HL-60/S4 (cell line): ENCODE measurements around the gene PCDH19.

ENCODE experiments used
- in situ Hi-C: fragments of 300-500 bp; cut with MboI; formaldehyde crosslinking; loops from 2 replicates; pipeline ENCODE4 v1.14.3; 2022; ENCODE audit warnings: low sequenced_read_pairs

PCDH19 gene

DNA sequence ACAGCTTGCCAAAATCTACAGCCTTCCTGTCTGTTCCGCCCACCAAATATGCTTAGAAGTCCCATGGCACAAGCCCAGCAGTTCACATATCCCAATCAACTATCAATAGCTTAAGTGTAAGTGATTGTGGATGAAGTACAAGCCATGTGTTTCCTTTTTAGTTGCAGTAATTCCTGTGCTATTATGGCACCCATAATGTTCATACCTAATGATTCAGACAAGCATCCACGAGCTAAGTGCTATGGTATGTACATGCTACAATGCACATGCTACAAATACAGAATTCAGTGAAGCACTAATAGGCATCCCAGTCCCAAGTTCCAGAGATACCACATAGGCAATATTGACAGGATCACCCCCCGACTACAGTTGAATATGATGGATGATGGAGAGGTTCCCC is 94.5 kb downstream of the PCDH19 start:
- in situ Hi-C loops = no loop called here

DNA sequence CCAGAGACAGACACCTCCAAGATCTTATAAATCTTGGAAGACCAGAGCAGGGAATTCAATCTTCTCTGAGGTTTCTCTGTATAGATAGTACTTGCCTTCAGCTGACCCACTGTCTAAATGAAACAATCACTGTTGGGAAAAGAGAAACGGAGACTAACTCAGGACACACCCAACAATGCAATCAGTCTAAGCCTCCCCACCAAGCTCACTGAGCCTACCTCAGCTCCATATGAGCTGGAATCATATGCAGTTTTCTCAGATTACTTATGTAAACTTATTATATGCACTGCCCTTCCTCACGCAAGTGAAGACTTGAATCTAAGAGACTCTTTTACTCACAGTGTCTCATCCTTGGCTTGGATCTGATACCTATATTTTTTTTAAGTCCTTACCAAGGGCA is 110.5 kb downstream of the PCDH19 start:
- in situ Hi-C loops = no loop called here

DNA sequence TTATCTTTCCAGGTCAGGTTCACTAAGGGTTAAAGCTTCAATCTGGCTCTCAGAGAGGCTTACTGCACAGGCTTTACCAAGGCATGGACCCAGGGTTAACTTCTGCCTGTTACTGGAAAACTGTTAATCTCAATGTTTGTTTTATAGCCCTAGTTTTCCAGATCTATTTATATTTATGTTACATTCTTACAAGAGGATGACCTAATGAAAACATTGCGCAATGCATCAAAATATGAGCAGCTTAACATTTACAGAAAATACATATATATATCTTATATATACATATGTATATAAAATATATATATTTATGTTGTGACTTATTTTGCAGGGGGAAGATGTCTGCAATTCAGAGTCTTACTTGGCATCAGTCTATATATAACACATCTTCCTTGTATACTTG is 112.3 kb downstream of the PCDH19 start:
- in situ Hi-C loops = no loop called here

DNA sequence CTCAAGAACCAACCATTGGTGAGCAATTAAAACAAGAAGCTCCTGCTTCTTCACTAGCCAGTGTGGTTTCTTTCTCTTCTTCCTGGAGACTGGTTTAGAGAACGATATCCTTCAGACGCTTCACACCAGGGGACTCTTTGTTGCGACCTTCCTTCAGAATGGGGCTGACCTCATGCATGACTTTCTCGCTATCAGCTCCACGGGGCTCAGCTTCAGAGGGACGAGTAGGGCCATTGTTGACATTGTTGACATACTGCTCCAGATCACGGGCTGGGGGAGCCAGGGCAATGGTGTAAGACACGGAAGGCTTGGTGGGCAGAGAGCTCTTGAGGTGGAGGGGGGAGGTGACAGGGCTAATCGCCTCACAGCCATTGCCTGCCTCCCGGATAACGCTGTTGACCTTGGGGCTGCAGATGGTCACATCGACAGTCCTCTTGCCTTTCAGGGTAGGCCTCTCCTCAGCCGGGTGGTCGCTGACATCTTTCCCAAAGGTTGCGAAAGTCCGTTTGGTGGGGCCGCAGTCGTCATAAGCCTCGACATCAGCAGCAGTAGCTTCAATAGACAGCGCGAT is 113.8 kb downstream of the PCDH19 start:
- in situ Hi-C loops = no loop called here

DNA sequence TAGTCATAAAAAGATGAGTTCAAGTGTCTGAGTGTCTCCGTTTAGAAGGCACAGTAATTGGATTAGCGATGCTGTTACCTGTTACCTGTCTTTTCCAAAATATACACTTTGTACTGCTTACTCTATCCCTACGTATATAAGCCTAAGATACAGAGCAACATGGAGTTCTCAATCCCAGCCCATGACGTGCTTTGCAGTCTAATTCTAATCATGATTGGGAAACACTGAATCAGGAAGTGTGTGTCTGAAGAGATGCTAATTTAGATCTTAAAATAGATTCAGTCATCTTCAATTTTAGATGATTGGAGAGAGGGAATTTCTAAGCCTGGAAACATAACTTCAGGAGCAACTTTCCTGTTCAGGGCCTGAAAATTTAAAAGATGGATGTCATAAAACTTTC is 115.1 kb downstream of the PCDH19 start:
- in situ Hi-C loops = no loop called here

DNA sequence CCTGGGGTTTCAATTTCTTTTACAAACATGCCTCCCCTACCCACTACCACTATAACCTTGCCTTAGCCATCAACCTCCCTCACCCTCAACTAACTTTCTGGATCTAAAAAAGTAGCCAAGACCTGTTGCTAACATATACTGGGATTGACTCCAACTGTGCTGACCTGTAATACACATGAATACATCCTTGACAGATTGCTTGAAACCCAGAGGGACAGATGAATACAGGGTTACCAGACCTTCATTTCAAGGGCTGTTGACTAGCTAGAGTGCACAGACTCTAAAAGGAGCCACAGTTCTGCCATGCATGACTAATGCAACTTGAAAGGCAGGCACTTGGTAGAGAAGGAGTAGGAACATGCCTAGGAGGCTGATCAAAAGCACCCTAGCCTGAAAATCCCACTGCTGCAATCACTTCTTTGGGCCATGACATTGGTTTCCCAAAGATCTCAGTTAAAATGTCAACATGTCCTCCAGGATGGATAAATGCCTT is 121.0 kb downstream of the PCDH19 start:
- in situ Hi-C loops = no loop called here

DNA sequence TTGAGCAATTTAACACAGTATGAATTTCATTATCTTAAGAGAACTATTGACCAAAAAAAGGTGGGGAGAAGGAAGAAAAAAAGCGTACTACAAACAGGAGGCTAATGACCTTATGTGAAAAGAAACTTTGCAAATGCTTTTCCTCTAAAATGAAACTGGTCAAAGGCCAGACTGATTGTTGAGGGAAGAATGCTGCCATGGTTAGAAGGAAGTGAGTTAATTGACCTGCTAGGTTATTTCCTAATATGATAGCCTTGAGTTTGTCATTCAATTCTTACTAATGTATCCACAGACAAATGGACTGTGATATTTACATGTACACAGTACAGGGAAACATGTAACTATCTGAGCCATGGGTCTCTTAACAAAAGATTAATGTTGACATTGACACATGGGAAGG is 132.8 kb downstream of the PCDH19 start:
- in situ Hi-C loops = no loop called here

DNA sequence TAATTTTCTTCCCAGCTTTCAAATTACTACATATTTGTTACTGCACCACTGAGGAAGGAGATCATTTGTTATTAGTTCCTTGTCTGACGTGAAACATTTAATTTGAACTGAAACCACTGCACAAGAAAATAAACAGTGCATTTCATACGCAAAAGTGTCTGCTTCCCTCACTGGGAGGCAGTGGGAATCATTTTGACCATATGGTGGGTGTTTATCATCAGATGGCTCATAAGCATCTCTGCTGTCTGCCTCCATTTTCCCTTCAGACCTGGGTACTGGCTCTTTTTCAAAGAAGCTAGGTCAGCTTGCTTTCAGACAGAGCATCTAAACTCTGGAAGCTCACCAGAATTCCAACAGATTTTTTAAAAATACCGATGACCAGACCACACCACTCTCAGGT is 135.2 kb downstream of the PCDH19 start:
- in situ Hi-C loops = no loop called here

DNA sequence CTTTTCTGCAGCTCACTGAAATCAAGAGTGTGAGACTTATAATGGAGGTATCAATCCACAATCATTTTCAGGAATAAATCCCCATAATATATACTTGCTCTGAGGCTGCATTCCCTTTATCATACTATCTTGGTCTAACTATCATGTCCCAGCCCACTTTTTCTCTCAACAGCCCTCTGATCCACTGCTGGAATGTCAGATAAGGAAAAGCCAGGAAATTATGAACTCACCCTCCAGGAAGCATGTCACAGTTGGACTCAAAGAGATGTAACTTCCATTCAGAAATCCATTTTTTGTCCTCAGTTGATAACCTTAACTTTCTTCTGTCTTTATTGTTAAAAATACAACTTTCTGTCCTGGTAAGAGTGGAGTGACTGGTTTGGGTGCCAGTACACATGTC is 144.9 kb downstream of the PCDH19 start:
- in situ Hi-C loops = no loop called here

DNA sequence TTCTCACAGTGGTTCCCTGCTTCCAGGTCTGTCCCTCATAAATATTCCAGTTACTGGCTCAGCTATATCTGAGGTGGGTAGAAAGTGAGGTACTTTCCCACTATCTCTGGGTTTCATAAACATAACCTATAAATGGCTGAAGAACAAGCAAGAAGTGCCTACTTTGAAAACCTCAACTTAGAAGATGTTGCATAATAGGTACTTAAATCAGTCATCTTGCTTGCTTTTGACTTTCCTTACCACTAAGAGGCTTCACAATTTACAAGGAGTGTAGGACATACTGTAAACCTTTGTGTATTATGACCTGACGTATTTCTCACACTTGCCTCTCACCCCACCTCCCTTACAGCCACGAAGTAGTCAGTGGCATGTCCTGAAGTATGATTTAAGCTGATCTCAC is 145.9 kb downstream of the PCDH19 start:
- in situ Hi-C loops = no loop called here

DNA sequence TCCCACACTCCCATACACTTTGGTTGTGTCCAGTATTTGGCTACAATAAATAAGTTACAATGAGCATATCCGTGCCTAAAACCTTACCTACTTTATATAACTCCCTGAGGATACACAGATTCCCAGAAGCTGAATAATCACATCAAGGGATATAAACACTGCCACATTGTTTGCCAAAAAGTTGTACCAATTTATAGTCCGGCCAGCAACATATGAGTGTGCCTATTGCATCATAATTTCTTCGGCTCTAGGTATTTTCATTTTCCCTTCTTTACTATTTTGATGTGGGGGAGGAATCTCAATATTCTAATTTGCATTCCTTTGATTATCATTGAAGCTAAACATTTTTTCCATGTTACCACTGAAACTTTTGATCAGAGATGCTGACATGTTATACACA is 146.4 kb downstream of the PCDH19 start:
- in situ Hi-C loops = no loop called here

DNA sequence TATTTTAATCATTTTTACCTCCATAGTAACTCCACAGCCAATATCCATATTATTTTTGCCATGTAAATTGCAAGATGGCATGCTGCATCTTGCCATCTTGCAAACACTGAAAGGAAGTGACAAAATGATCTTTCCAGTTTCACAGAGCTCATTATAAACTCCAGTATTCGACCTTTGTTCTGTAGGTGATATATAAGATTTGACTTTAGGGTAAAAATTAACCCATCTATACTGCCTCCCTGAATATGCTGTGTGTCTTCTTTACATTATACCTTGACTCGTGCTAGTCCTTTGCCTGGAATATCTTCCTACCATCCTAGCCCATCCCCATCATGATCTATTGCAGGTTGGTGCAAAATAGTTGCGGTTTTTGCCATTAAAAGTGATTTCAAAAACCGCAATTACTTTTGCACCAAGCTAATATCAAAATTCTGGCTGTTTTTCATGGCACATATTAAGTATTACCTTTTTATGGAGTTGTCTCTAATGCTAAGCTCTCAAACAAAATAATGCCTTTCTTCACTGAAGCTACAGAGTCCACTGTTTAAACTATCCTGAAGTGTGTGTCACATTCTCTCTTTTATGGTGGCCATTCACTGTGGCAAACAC is 161.1 kb downstream of the PCDH19 start:
- in situ Hi-C loops = no loop called here

DNA sequence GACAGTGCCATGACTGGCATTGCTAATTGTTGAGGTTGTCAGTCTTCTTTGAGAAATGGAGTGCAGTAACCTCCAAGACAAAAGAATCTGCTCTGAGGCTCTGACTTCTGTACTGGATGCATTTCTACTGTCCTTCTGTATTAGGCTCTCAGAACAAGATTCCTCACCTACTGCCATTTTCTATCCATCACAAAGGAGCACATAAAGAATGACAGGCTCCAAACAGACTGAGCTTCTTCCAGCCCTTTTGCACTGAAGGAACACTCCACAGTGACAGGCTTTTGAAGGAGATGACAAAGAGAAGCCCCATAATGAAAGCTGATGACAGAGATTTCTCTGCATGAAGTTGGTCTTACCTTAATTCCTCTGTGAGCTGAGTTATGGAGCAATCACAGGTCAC is 162.2 kb downstream of the PCDH19 start:
- in situ Hi-C loops = no loop called here

DNA sequence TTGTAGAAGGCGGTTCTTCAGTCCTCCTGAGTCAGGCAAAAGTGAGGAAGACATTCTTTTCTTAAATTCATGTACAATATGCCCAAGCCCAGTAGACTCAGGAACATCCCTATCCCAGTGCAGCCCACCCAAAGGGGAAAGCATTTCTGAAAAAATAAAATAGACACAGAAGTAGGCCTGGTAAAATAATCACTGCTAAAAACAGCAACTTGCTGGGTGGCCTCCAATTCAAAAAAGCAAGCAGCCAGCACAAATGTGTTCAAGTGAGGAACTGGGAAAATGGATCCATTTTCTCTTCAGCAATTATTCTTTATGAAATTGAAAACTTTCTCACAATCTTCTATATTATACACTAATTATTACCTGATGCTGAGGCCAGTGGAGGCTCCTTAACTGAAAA is 165.4 kb downstream of the PCDH19 start:
- in situ Hi-C loops = no loop called here
